RWPE1 (cell line): ENCODE results near the gene CASKIN2.

Experiments
- CTCF ChIA-PET: fragments of 350-600 bp; sonication (Branson Sonifier 250); formaldehyde crosslinking; extraction: SDS; loops from one replicate; lab custom pipeline; 2021; lab: Yijun Ruan, JAX
- POLR2A ChIA-PET: fragments of 400-600 bp; formaldehyde crosslinking; extraction: SDS; loops from one replicate; lab custom pipeline; 2020; ENCODE audit warnings: antibody characterized with exemption; ENCODE audit not compliant: low non-redundant PET; lab: Yijun Ruan, JAX
- DNase-seq: peaks from one replicate; pipeline ENCODE4 v3.0.0; 2012; ENCODE audit warnings: low spot score
- H3K27ac ChIP-seq: fragments of 450-650 bp; 2 replicates; pipeline ENCODE4 v1.5.1; 2017
- CTCF ChIP-seq: fragments of 450-650 bp; conservative IDR thresholded peaks from 2 replicates; pipeline ENCODE4 v1.5.1; 2017; ENCODE audit warnings: low read depth, mild to moderate bottlenecking

Gene CASKIN2

GRCh38 chr17:75512926-75513640 lies 2.3 kb downstream of the CASKIN2 start:
- peak overlapping the region; percentile 86 for H3K27ac ChIP-seq
- no peak for DNase-seq
- ChIA-PET POLR2A (no interaction called here), CTCF (interaction anchor here (0.7 to 3.0 kb wide), 3 partner anchors 9 to 85 kb away, joined by 3 to 13 read pairs (median 4); no protein-coding TSS in a partner anchor)
- no peak for TF ChIP-seq CTCF

GRCh38 chr17:75511610-75512575 lies 3.4 kb downstream of the CASKIN2 start:
- POLR2A ChIA-PET = interaction anchor here (0.5 kb wide), 1 partner anchor 71 kb away, joined by 8 read pairs; no protein-coding TSS in a partner anchor
- CTCF ChIA-PET = interaction anchor here (3.0 kb wide), 1 partner anchor 8 kb away, joined by 13 read pairs; no protein-coding TSS in a partner anchor
- H3K27ac ChIP-seq = peak overlapping the region; percentile 86
- TF ChIP-seq CTCF = no peak
- no peak for DNase-seq

- CTCF ChIA-PET = no interaction called here
- no peak for DNase-seq
- no peak for TF ChIP-seq CTCF
- peak overlapping the region; percentile 86 for H3K27ac ChIP-seq
- POLR2A ChIA-PET = interaction anchor here (0.5 kb wide), 1 partner anchor 14 kb away, joined by 3 read pairs; the partner anchor contains the start of gene LLGL2
Measured at GRCh38 chr17:75511270-75511609, 4.1 kb downstream of the CASKIN2 start.

- CTCF ChIA-PET = no interaction called here
- no peak for TF ChIP-seq CTCF
- peak overlapping the region; percentile 86 for H3K27ac ChIP-seq
- POLR2A ChIA-PET = no interaction called here
- DNase-seq = no peak
Measured at GRCh38 chr17:75509528-75510258, 5.6 kb downstream of the CASKIN2 start.

- ChIA-PET POLR2A (no interaction called here), CTCF (no interaction called here)
- no peak for TF ChIP-seq CTCF
- no peak for DNase-seq
- peak overlapping the region; percentile 86 for H3K27ac ChIP-seq
Measured at GRCh38 chr17:75508931-75509361, 6.4 kb downstream of the CASKIN2 start.
